Activated naive CD4-positive, alpha-beta T cell treated with Interleukin-2 at 50 U/mL for 16 hours (primary cell): ENCODE measurements around the gene F2.

Experiments
- DNase-seq: peaks from one replicate; pipeline ENCODE4 v3.0.0-alpha.2; 2020

Gene F2

DNA sequence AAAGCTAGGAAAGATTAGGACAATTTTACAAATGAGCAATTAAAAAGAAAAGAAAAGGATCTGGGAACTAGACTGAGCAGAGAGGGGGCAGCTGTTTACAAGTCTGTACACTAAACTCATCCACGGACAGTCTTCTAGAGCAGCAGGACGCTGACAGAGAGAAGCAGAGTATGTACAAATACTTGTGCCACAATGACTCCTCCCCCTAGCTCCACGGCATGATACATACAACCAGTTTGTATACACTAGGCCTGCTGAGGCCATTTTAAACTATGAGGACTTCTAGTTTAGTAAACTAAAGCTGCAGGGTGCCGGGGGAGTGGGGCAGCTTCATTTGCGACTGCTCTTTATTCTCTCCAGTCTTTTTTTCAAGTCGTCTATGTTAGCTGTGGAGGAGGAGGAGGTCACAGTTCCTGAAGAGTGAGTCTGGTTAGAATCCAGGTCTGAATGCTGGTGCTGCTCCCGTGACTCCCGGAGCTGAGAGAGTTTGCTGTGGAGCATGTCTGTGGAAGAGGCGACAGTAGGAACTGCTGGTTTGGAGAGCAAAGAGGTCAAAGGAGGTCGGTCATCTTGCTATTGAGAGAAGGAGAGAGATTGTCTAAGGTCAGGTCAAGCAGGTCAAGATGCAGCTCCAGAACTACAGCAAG, 24.8 kb downstream of the F2 start:
- no peak for DNase-seq

DNA sequence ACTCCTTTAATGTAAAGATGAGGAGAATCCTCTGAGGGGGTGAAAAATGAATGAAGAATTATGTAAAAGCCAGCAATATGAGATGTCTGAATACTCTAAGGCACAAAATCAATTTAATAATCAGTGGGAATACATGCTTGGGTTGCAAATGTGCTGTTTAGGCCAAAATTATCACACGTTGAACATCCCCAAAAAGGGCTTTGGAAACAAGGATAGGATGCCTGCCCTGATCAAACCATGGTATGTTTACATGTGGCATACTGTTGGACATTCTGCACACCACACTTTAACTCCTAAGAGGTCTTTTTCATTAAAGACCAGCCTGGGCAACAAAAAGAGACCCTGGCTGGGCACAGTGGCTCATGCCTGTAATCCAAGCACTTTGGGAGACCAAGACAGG, 26.3 kb downstream of the F2 start:
- no peak for DNase-seq

DNA sequence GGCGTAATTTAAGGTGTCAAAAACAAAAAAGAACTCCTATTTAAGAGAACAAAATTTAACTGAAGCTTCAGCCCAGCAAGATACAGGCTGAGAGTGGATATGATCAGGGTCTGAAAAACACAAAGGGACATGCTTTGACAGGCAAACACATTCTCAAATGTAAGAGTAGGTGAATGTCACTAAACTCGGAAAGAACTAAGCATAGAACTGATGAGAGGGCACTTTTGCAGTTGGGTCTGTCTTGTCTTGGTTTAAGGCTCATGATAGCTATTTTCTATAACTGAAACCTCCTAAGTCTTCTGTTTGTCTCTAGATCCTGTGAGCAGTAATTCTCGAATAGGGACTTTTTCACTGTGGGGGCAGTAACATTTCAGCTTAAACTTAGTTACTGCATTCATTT, 27.0 kb downstream of the F2 start:
- DNase-seq, result no peak

DNA sequence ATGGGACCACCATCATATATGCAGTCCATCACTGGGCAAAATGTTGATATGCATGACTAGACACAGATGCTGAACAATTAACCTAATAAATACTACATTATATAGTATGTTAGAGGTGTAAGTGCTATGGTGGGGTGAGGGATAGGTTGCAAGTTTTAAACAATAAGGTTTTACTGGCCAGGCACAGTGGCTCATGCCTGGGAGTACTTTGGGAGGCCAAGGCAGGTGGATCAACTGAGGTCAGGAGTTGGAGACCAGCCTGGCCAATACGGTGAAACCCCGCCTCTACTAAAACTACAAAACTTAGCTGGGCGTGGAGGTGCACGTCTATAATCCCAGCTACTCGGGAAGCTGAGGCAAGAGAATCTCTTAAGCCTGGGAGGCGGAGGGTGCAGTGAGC, 28.1 kb downstream of the F2 start:
- DNase-seq, result no peak

DNA sequence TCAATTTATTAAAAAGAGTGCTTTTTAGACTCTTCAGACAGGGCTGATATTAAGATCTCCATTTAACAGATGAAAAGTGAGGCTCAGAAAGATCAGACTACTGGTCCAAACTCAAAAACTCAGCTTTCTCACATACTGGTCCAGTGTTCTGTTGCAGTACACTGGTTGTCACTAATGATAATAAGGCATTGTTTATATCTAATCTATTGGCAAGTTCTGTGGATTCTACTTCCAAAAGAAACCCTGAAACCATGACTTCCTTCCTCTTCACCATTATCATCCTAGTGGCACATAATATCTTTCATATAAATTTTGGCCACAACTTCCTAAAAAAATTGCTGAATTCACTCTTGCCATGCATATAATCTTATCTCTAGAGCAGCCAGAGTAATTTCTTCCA, 36.9 kb downstream of the F2 start:
- DNase-seq, result no peak

DNA sequence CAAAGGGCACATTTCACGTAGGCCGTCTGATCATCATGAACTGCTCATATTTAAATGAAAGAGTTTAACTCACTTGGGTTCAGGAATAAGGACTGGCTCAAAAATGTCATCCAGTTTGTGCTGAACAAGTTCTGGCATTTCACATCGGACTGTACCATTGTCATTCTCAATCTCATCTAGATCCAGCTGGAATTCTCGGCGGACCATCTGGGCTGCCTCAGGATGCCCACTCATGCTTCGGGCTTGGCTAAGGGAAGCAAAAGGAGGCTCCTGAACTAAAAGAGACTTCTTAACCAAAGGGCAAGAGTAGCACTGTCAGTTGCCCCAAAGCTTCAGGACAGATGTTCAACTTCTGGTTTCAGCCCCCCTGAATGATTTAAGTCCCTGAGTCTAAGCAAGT, 40.2 kb downstream of the F2 start:
- no peak for DNase-seq

DNA sequence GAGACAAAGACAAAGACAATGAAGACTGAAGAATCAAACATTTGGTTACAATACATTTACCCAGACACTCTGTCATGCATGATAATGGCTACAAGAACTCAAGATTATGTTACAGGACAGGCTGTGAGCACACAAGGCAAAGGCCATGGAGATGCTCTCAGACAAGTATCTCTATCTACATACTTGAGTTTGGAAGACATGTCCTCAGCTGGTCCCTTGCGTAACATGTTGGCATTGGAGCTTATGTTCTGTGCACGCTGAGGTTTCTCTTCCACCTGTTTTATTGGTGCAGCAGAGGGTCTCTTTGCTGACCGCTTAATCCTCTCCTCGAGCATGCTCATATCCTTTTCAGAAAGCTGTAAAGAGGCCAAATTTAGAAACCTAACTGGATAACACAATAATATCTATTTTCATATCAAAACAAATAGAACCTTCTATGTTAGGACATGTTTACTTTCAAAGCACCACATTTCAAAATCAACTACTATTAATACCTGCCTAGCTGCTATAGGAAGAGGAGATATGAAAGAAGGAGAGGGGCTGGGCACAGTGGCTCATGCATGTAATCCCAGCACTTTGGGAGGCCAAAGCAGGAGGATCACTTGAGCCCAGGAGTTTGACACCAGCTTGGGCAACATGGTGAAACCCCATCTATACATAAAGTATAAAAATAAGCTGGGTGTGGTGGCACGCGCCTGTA, 41.6 kb downstream of the F2 start:
- DNase-seq, result no peak

DNA sequence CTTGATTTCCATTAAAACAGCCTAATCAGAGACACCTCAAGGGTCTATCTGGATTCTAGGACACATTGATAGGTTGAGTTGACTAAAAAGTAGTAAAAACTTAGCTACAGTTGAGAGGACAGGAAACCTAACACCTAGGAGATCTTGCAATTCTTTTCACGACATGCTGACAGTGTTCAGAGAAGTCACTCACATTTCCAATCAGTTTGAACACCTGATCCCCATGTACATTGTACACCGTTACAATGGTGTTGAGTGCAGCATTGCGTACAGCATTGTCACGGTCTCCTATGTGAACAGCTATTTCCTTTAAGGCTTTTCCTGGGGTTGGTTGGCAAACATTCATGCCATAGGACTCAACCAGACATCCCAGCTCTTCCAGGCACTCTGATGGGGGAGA, 42.8 kb downstream of the F2 start:
- no peak for DNase-seq

DNA sequence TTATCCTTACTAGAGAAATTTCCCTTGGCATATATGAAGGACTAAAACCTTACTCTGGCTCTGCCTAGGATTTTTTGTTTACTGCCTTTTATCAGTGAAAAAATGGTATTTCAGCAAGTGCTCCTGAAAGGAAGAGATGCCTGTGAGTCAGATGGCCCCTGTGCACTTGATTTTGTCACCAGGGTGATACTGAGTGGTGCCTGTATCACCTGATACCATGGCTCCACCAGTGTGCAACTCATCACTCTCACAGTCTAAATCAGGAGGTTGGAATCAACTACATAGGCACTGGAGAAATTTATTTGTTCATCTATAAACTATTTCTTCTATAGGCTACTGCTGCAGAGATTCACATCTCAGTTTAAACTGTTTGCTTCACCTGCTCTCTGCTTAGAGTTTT, 43.2 kb downstream of the F2 start:
- no peak for DNase-seq

DNA sequence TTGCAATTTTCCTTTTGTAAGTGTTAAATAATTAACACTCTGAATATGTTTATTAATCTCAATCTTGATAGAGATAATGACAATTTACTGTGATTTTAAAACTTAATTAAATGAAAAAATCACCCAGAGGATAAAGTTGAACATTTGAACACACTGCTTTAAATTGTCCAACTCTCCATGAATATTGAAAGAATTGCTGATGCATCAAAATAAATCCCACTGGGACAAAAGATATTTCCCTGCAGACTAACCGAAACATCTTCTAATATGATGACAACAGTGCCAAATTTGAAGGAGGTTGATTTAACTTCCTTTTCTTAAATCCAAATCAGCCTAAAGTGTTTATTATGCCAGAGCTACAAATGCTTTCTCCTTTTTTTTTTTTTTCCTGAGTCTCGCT, 47.6 kb downstream of the F2 start:
- DNase-seq, result no peak

DNA sequence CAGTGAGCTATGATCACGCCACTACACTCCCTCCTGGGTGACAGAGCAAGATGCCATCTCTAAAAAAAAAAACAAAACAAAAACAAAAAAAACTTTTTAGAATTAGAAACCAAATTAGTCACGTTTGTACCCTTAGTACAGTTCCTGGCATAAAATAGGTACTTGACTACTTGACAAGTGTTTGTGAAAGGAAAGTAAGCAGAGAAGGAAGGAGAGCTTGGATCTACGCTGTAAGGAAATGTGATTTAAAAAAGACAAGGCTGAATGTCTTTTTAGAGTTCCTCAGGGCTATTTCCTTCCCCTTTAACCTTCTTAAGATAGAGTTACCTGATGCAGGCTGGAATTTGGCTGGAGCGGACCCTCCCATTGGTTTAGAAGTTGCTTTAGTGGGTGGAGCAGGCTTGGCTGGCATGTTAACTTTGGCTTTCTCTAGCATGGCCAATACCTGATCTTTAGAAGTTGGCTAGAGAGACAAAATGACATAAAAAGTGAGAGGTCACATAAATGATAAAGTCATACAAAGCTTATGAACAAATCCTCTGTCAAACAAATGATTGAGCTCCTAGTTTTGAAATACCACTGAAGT, 50.7 kb downstream of the F2 start:
- DNase-seq, result no peak

DNA sequence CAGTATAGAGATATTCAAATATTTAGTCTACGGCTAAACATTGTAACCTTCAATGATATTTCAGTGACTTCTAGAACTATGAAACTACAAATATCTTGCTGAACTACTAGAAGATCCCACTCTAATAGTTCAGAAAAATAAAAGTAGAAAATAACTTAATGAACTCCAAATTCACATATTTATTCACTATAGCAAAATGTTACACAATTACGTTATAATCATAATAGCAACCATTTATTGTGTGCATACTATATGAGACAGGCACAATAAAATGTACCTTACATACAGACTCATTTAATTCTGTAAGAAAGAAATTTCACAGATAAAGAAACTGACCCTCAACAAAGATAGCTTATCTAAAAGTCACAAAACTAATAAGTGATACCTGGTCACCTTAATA, 57.9 kb downstream of the F2 start:
- DNase-seq, result no peak

DNA sequence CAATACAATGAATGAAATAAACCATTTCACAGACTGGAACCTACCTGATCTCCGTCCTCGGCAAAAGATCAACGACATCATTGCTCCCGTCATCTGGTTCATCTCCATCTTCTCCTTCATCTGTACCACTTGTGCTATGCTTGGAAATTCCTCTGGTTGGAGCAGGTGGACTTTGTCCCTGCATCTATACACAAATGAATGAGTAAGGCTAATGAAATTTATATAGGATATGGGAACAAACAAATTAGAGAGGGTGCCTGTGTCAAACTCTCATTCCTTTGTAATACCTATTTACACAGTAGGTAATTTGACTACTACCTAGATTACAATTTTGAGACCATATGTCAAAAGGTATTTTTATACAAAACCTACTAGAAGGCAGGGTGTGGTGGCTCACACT, 59.4 kb downstream of the F2 start:
- no peak for DNase-seq
